Measurements from ENCODE around the gene HIRIP3. TPM values are rescaled to one million over a fixed set of nuclear protein-coding genes. Genes with fewer than 3 reads are reported as not detected.

HIRIP3 gene
- total and polyA plus RNA-seq, 2 of the 8 experiments (the other 6 are each of a cell fraction or from before 2014, with no cell fraction given) = 11.9 to 18.5 TPM

DNA sequence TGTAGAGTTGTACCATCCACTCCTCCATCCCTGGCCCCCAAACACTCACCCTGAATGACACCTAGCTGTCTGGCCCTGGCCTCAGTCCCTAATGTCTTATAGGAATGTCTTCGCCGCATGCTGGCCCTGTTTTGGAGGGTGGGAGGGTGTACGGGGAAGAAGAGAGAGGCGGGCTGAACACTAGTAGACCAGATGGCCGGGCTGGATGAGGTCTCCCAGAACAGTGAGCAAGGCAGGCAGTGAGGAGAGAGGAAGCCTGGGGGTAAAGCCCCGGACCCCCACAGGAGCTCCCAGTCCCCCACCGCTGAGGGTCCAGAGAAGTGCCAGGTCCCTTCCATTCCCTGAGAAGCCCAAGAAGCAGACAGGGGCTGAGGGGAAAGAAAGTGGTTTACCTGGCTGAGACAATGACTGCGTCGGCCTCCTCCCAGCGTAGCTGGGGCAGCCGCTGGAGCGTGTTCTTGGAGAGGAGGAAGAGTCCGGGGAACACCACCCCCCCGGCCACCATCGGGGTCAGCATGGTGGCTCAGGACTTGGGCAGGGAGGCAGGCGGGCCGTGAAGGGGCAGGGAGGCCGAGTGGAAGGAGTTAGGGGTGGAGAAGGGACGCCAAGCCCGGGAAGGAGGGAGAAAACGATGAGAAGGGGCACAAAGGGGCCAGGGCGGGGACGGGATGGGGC lies 34.7 kb upstream of the HIRIP3 start:
- Histone ChIP-seq H3K4me3 (ENCODE audit: extremely low read depth in 1 of 4, insufficient read depth in 2 of 4, low read depth in 3 of 4, low read length in 4 of 4) (peak overlapping the region; percentile 46 to 90 (median 55)), H2BK12ac (ENCODE audit: low read depth, low read length) (no peak overlapping the region), H2BK15ac (ENCODE audit: low read length) (no peak overlapping the region), H2AFZ (ENCODE audit: low read length) (peak overlapping the region; percentile 50; the same call in 1 of the 2 replicates), H3K79me2 (ENCODE audit: control insufficient read depth in 1 of 2, insufficient read depth in 2 of 2, low read length in 2 of 2) (no peaks in the 10 kb centered on the region), H3K9me3 (ENCODE audit: insufficient read depth in 2 of 2, low read depth in 1 of 2, low read length in 1 of 2) (no peaks in the 10 kb centered on the region), H4K8ac (ENCODE audit: extremely low read depth, insufficient read depth, low read length) (peak overlapping the region; percentile 78), H2AK5ac (ENCODE audit: low read depth, low read length) (no peak overlapping the region), H2BK20ac (ENCODE audit: low read length) (no peak overlapping the region), H2BK5ac (ENCODE audit: low read depth, low read length) (peak overlapping the region; percentile 44; the same call in 1 of the 2 replicates), H3K4ac (replicated peaks; ENCODE audit: insufficient read length, low read depth, low read length) (peak overlapping the region; percentile 65), H3K4me1 (replicated peaks in 1 of 4; ENCODE audit: control insufficient read depth in 3 of 4, insufficient read depth in 4 of 4, low read length in 3 of 4) (peaks cover 0 to 26% (median 19%) of the 10 kb centered on the region in 4 experiments; a peak in 6 of 7 replicates), H2BK120ac (replicated peaks; ENCODE audit: low read depth, low read length) (no peak overlapping the region), H3K23me2 (ENCODE audit: low read depth, low read length) (peaks cover 10% of the 10 kb centered on the region; the same call in 1 of the 2 replicates), H3K9ac (replicated peaks in 1 of 4; ENCODE audit: extremely low read depth in 1 of 4, low read depth in 3 of 4, low read length in 3 of 4) (peak overlapping the region in 3 of 4 experiments; percentile 25 to 58 (median 52); a peak in 3 of 7 replicates), H3K79me1 (ENCODE audit: low read depth, low read length) (peaks cover 5% of the 10 kb centered on the region; the same call in 1 of the 2 replicates), H3K27ac (ENCODE audit: low read depth, low read length) (no peak overlapping the region), H4K5ac (ENCODE audit: insufficient read length, low read depth, low read length) (peak overlapping the region; percentile 81), H3K18ac (ENCODE audit: extremely low read depth, low read length) (peak overlapping the region; percentile 97), H3K23ac (ENCODE audit: insufficient read length) (no peak overlapping the region), H4K20me1 (replicated peaks in 1 of 2; ENCODE audit: control insufficient read depth in 1 of 2, insufficient read depth in 2 of 2, low read length in 2 of 2) (peaks cover 12 to 16% of the 10 kb centered on the region in 2 experiments), H3K36me3 (ENCODE audit: control insufficient read depth in 2 of 4, insufficient read depth in 4 of 4, low read length in 3 of 4) (peaks cover 0 to 7% (median under 1%) of the 10 kb centered on the region in 4 experiments; a peak in 2 of 8 replicates), H3K27me3 (replicated peaks in 1 of 4; ENCODE audit: control insufficient read depth in 3 of 4, extremely low read depth in 1 of 4, insufficient read depth in 3 of 4, low read length in 3 of 4) (peaks cover 0 to 14% (median 5%) of the 10 kb centered on the region in 4 experiments; a peak in 2 of 7 replicates), H3K14ac (ENCODE audit: insufficient read length) (peak overlapping the region; percentile 37), H4K91ac (replicated peaks; ENCODE audit: insufficient read length, low read length) (peak overlapping the region; percentile 52), H3K56ac (replicated peaks; ENCODE audit: insufficient read length, low read depth, low read length) (no peak overlapping the region), H3K4me2 (ENCODE audit: insufficient read depth in 1 of 2, low read depth in 2 of 2, low read length in 2 of 2) (peak overlapping the region; percentile 84 to 96)
- TF ChIP-seq CTCF (IDR thresholded peaks at IDR 0.05; ENCODE audit: control extremely low read depth in 1 of 3, insufficient read depth in 1 of 3, low read depth in 1 of 3, low read length in 3 of 3) (no peak), TAF1 (IDR thresholded peaks at IDR 0.05; ENCODE audit: low read depth, low read length) (0 out of 2 replicates have a peak, but pooled peaks have one; percentile 6), RNF2 (IDR thresholded peaks at IDR 0.05; ENCODE audit: borderline replicate concordance, low read depth, low read length, missing control alignments, poor library complexity, severe bottlenecking) (no peak)
- WGBS, 2 experiments (ENCODE audit: extremely low coverage in 1 of 2, insufficient coverage in 1 of 2, insufficient read length in 1 of 2, insufficient replicate concordance in 2 of 2, low coverage in 1 of 2, low lambda C conversion rate in 2 of 2, missing lambda C conversion rate in 1 of 2) = 13% methylated on average over 17 of the region's 23 CpGs; no CpG with 5 or more reads in 1 of the 2 experiments
- FAIRE-seq (no peak), DNase-seq (ENCODE audit: low read depth in 1 of 2, low spot score in 2 of 2) (no peak)
- ChIA-PET POLR2A (ENCODE audit: partially characterized antibody) (interaction anchor here (1.3 to 4.2 kb wide), 5 partner anchors 19 to 320 kb away, joined by 4 to 25 read pairs (median 6); partner anchors contain the start of genes ALDOA and DOC2A), CTCF (ENCODE audit: partially characterized antibody) (interaction anchor here (0.8 to 3.0 kb wide), 6 partner anchors 24 to 213 kb away, joined by 3 to 13 read pairs (median 8); partner anchors contain the start of genes ASPHD1, PAGR1, SEZ6L2 and TAOK2)
